Vagina (tissue), 2 donors: ENCODE results near the gene HRH2. TPM values are rescaled to one million over a fixed set of nuclear protein-coding genes. Genes with fewer than 3 reads are reported as not detected.
A peak's percentile ranks its signal among the peaks of the same experiment; 100 is the strongest.

Experiments used
- DNase-seq, 2 donors: peaks; one replicate each; pipeline ENCODE4 v3.0.0-alpha.2; 2017; ENCODE audit errors: extremely low spot score in 2 of 2
- H3K27ac ChIP-seq: fragments of 200-600 bp; sonication (generic); one replicate; pipeline ENCODE4 v1.5.1; 2019
- H3K27me3 ChIP-seq: fragments of 200-600 bp; sonication (generic); one replicate; pipeline ENCODE4 v1.5.1; 2019
- H3K36me3 ChIP-seq, 2 donors: fragments of 200-600 bp; sonication (generic); one replicate each; pipeline ENCODE4 v1.5.1; 2017 to 2019
- H3K4me1 ChIP-seq: fragments of 200-600 bp; sonication (generic); one replicate; pipeline ENCODE4 v1.5.1; 2019
- H3K4me3 ChIP-seq, 2 donors: fragments of 200-600 bp; sonication (generic); 1 replicate in 1 of 2; 2 replicates in 1 of 2; pipeline ENCODE4 v1.5.1; 2016 to 2019
- H3K9me3 ChIP-seq: fragments of 200-600 bp; sonication (generic); one replicate; pipeline ENCODE4 v1.5.1; 2019
- POLR2A ChIP-seq, 2 donors: fragments of 450-650 bp; IDR thresholded peaks; one replicate each; pipeline ENCODE4 v1.6.1; 2017; ENCODE audit warnings: antibody characterized with exemption in 2 of 2, mild to moderate bottlenecking in 2 of 2, moderate library complexity in 2 of 2
- POLR2AphosphoS5 ChIP-seq, 2 donors: sonication (generic); formaldehyde crosslinking; IDR thresholded peaks; one replicate each; pipeline ENCODE4 v1.9.0; 2017; ENCODE audit warnings: antibody characterized with exemption in 2 of 2, mild to moderate bottlenecking in 2 of 2, low read depth in 1 of 2; ENCODE audit not compliant: insufficient read depth in 1 of 2
- intact Hi-C: fragments of 100-400 bp; cut with DNase I; formaldehyde crosslinking; loops from one replicate; pipeline ENCODE4 v1.15.1; 2023
- total RNA-seq: library from RNA; depleted of rRNA; stranded (reverse); fragments of >200 nt; gene quantifications from one replicate; pipeline ENCODE4 v1.2.3, GENCODE V29; 2016
- TF ChIP-seq, protein P1 (sequence below), 3 experiments: fragments of 450-650 bp in 2 of 3; fragments of 200-600 bp in 1 of 3; sonication (generic) in 1 of 3; IDR thresholded peaks; one replicate each; pipeline ENCODE4 v1.5.1; 2017 to 2019; ENCODE audit warnings: antibody characterized with exemption in 3 of 3, mild to moderate bottlenecking in 2 of 3, moderate library complexity in 2 of 3

HRH2 gene
- total RNA-seq, 1 donor from 2014 or later, result 0.98 TPM

GRCh38 chr5:175746851-175747250 lies 89.0 kb downstream of the HRH2 start:
- no peaks in the 10 kb centered on the region for H3K36me3 ChIP-seq
- intact Hi-C loops, result no loop called here
- no peak overlapping the region for H3K27ac ChIP-seq
- H3K9me3 ChIP-seq, result no peaks in the 10 kb centered on the region
- H3K4me3 ChIP-seq, result no peak overlapping the region
- H3K27me3 ChIP-seq, result no peaks in the 10 kb centered on the region
- DNase-seq, result peak; percentile 29 to 37
- TF ChIP-seq POLR2AphosphoS5 (IDR thresholded peaks at IDR 0.05; ENCODE audit: insufficient read depth in 1 of 2, low read depth in 1 of 2) (no peak), POLR2A (IDR thresholded peaks at IDR 0.05) (no peak)
- TF ChIP-seq, protein P1, sequence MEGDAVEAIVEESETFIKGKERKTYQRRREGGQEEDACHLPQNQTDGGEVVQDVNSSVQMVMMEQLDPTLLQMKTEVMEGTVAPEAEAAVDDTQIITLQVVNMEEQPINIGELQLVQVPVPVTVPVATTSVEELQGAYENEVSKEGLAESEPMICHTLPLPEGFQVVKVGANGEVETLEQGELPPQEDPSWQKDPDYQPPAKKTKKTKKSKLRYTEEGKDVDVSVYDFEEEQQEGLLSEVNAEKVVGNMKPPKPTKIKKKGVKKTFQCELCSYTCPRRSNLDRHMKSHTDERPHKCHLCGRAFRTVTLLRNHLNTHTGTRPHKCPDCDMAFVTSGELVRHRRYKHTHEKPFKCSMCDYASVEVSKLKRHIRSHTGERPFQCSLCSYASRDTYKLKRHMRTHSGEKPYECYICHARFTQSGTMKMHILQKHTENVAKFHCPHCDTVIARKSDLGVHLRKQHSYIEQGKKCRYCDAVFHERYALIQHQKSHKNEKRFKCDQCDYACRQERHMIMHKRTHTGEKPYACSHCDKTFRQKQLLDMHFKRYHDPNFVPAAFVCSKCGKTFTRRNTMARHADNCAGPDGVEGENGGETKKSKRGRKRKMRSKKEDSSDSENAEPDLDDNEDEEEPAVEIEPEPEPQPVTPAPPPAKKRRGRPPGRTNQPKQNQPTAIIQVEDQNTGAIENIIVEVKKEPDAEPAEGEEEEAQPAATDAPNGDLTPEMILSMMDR (IDR thresholded peaks at IDR 0.05), result no peak
- H3K4me1 ChIP-seq, result no peaks in the 10 kb centered on the region

GRCh38 chr5:175747539-175748060 lies 89.7 kb downstream of the HRH2 start:
- no peak overlapping the region for H3K27ac ChIP-seq
- H3K9me3 ChIP-seq, result no peaks in the 10 kb centered on the region
- intact Hi-C loops, result no loop called here
- no peak for TF ChIP-seq POLR2AphosphoS5 (IDR thresholded peaks at IDR 0.05; ENCODE audit: insufficient read depth in 1 of 2, low read depth in 1 of 2)
- TF ChIP-seq, protein P1 (IDR thresholded peaks at IDR 0.05), result no peak
- TF ChIP-seq POLR2A (IDR thresholded peaks at IDR 0.05), result no peak
- H3K4me1 ChIP-seq, result no peaks in the 10 kb centered on the region
- H3K4me3 ChIP-seq, result no peak overlapping the region
- H3K36me3 ChIP-seq, result no peaks in the 10 kb centered on the region
- H3K27me3 ChIP-seq, result no peaks in the 10 kb centered on the region
- DNase-seq, result peak; percentile 19 to 58

- Histone ChIP-seq H3K27me3 (no peaks in the 10 kb centered on the region), H3K4me1 (no peaks in the 10 kb centered on the region), H3K36me3 (no peaks in the 10 kb centered on the region), H3K9me3 (no peaks in the 10 kb centered on the region), H3K27ac (no peak overlapping the region), H3K4me3 (no peak overlapping the region)
- intact Hi-C loops, result no loop called here
- TF ChIP-seq POLR2AphosphoS5 (IDR thresholded peaks at IDR 0.05; ENCODE audit: insufficient read depth in 1 of 2, low read depth in 1 of 2) (no peak), POLR2A (IDR thresholded peaks at IDR 0.05) (no peak)
- TF ChIP-seq, protein P1 (IDR thresholded peaks at IDR 0.05), result no peak
- DNase-seq, result peak in 1 of 2 donors; percentile 67
These were observed 90.8 kb downstream of the HRH2 start for GRCh38 chr5:175748650-175749049.

DNA sequence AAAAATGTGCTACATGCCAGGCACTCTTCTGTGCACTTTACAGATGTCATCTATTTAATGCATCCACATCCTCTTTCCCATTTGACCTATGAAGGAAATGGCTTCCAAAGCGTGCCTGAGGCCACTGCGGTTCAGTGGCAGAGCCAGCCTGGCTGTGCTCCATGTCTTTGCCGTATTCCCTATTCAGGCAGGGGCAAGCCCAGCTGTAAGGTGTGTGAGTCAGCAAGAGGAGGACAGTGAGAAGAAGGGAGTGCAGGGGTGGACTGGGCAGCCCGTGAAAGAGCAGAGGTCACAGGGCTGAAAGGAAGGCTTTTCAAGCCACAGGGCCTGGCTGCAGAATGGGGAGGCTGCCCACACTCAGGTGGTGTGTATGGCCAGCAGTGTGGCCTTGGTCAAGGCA lies 91.7 kb downstream of the HRH2 start:
- Histone ChIP-seq H3K4me3 (no peak overlapping the region), H3K27me3 (no peaks in the 10 kb centered on the region), H3K27ac (no peak overlapping the region), H3K36me3 (no peaks in the 10 kb centered on the region), H3K9me3 (no peaks in the 10 kb centered on the region), H3K4me1 (no peaks in the 10 kb centered on the region)
- TF ChIP-seq, protein P1 (IDR thresholded peaks at IDR 0.05), result no peak
- TF ChIP-seq POLR2A (IDR thresholded peaks at IDR 0.05) (no peak), POLR2AphosphoS5 (IDR thresholded peaks at IDR 0.05; ENCODE audit: insufficient read depth in 1 of 2, low read depth in 1 of 2) (no peak)
- peak; percentile 64 to 84 for DNase-seq
- intact Hi-C loops, result no loop called here

- Histone ChIP-seq H3K4me1 (no peaks in the 10 kb centered on the region), H3K27me3 (no peaks in the 10 kb centered on the region), H3K4me3 (no peak overlapping the region), H3K9me3 (no peaks in the 10 kb centered on the region), H3K27ac (no peak overlapping the region), H3K36me3 (no peaks in the 10 kb centered on the region)
- peak in 1 of 2 donors; percentile 93 for DNase-seq
- TF ChIP-seq POLR2AphosphoS5 (IDR thresholded peaks at IDR 0.05; ENCODE audit: insufficient read depth in 1 of 2, low read depth in 1 of 2), result no peak
- TF ChIP-seq, protein P1 (IDR thresholded peaks at IDR 0.05), result no peak
- TF ChIP-seq POLR2A (IDR thresholded peaks at IDR 0.05), result no peak
- intact Hi-C loops, result no loop called here
These were observed 92.7 kb downstream of the HRH2 start for GRCh38 chr5:175750511-175750931.
